SK-N-MC (cell line): ENCODE measurements around the gene SEC24D.

Experiments used
- DNase-seq: peaks from one replicate; pipeline ENCODE4 v3.0.0-alpha.2; 2011; ENCODE audit warnings: low read depth, low spot score
- H3K27ac ChIP-seq: fragments of 200-600 bp; sonication (generic); 2 replicates; pipeline ENCODE4 v1.5.1; 2016; ENCODE audit warnings: mixed run types
- H3K36me3 ChIP-seq: fragments of 200-600 bp; sonication (generic); 2 replicates; pipeline ENCODE4 v1.6.1; 2017; ENCODE audit warnings: antibody characterized with exemption, low read length, mixed read lengths; ENCODE audit not compliant: insufficient read depth
- H3K4me3 ChIP-seq: fragments of 200-600 bp; sonication (generic); 2 replicates; pipeline ENCODE4 v1.5.1; 2016
- H3K9ac ChIP-seq: fragments of 200-600 bp; sonication (generic); 2 replicates; pipeline ENCODE4 v1.8.0; 2017; ENCODE audit warnings: mixed run types, mixed read lengths; ENCODE audit not compliant: insufficient read length
- H3K9me3 ChIP-seq: fragments of 200-600 bp; sonication (generic); 2 replicates; pipeline ENCODE4 v1.6.1; 2017; ENCODE audit warnings: low read depth, mild to moderate bottlenecking, antibody characterized with exemption, low read length, moderate library complexity, mixed read lengths
- EZH2 ChIP-seq: fragments of 200-600 bp; sonication (generic); IDR thresholded peaks from one replicate; pipeline ENCODE4 v1.6.1; 2017; ENCODE audit warnings: antibody characterized with exemption
- FOXP2 ChIP-seq: optimal IDR thresholded peaks from 2 replicates; pipeline ENCODE3; 2011; ENCODE audit warnings: mild to moderate bottlenecking, moderate library complexity; ENCODE audit not compliant: insufficient read depth; ENCODE audit errors: extremely low read length, control extremely low read depth
- POLR2AphosphoS5 ChIP-seq: IDR thresholded peaks from 2 replicates; pipeline ENCODE4 v1.6.1; 2012; ENCODE audit warnings: mild to moderate bottlenecking, low read depth, low read length, borderline replicate concordance

SEC24D gene

GRCh38 chr4:118821590-118822293 is 14.2 kb downstream of the SEC24D start:
- Histone ChIP-seq H3K36me3 (peaks cover 31% of the 10 kb centered on the region), H3K9me3 (no peaks in the 10 kb centered on the region), H3K9ac (no peak overlapping the region), H3K27ac (no peak overlapping the region), H3K4me3 (no peak overlapping the region)
- TF ChIP-seq EZH2 (no peak), FOXP2 (no peak), POLR2AphosphoS5 (no peak)
- no peak for DNase-seq

GRCh38 chr4:118817178-118817930 is 18.6 kb downstream of the SEC24D start:
- TF ChIP-seq FOXP2 (no peak), EZH2 (no peak), POLR2AphosphoS5 (no peak)
- Histone ChIP-seq H3K4me3 (no peak overlapping the region), H3K36me3 (peaks cover 40% of the 10 kb centered on the region), H3K9ac (no peak overlapping the region), H3K9me3 (no peaks in the 10 kb centered on the region), H3K27ac (no peak overlapping the region)
- no peak for DNase-seq

GRCh38 chr4:118816538-118817177 is 19.3 kb downstream of the SEC24D start:
- no peak for TF ChIP-seq FOXP2
- no peak for TF ChIP-seq EZH2
- TF ChIP-seq POLR2AphosphoS5 = no peak
- DNase-seq = no peak
- no peak overlapping the region for H3K4me3 ChIP-seq
- no peak overlapping the region for H3K9ac ChIP-seq
- no peaks in the 10 kb centered on the region for H3K9me3 ChIP-seq
- H3K27ac ChIP-seq = no peak overlapping the region
- H3K36me3 ChIP-seq = peaks cover 41% of the 10 kb centered on the region

- Histone ChIP-seq H3K4me3 (no peak overlapping the region), H3K36me3 (peaks cover 47% of the 10 kb centered on the region), H3K27ac (no peak overlapping the region), H3K9me3 (no peaks in the 10 kb centered on the region), H3K9ac (no peak overlapping the region)
- no peak for TF ChIP-seq POLR2AphosphoS5
- TF ChIP-seq EZH2 = no peak
- TF ChIP-seq FOXP2 = no peak
- no peak for DNase-seq
Observed at GRCh38 chr4:118814891-118815290, 21.0 kb downstream of the SEC24D start.

GRCh38 chr4:118814058-118814457 is 21.9 kb downstream of the SEC24D start:
- H3K27ac ChIP-seq = no peak overlapping the region
- no peak for DNase-seq
- no peaks in the 10 kb centered on the region for H3K9me3 ChIP-seq
- H3K4me3 ChIP-seq = no peak overlapping the region
- H3K9ac ChIP-seq = no peak overlapping the region
- no peak for TF ChIP-seq FOXP2
- no peak for TF ChIP-seq EZH2
- no peak for TF ChIP-seq POLR2AphosphoS5
- peaks cover 51% of the 10 kb centered on the region for H3K36me3 ChIP-seq

GRCh38 chr4:118813561-118813960 is 22.4 kb downstream of the SEC24D start:
- no peak for TF ChIP-seq EZH2
- no peak for TF ChIP-seq FOXP2
- no peak for TF ChIP-seq POLR2AphosphoS5
- no peak overlapping the region for H3K4me3 ChIP-seq
- no peak for DNase-seq
- no peaks in the 10 kb centered on the region for H3K9me3 ChIP-seq
- H3K36me3 ChIP-seq = peaks cover 52% of the 10 kb centered on the region
- no peak overlapping the region for H3K27ac ChIP-seq
- no peak overlapping the region for H3K9ac ChIP-seq

GRCh38 chr4:118811832-118812231 is 24.1 kb downstream of the SEC24D start:
- peaks cover 60% of the 10 kb centered on the region for H3K36me3 ChIP-seq

More at GRCh38 chr4:118811832-118812231, 24.1 kb downstream of the SEC24D start:
- no peak overlapping the region for H3K9ac ChIP-seq
- no peak overlapping the region for H3K4me3 ChIP-seq
- DNase-seq = no peak
- no peak overlapping the region; the same call in 1 of the 2 replicates for H3K27ac ChIP-seq
- TF ChIP-seq POLR2AphosphoS5 = no peak
- no peak for TF ChIP-seq FOXP2
- TF ChIP-seq EZH2 = no peak
- H3K9me3 ChIP-seq = no peaks in the 10 kb centered on the region
